IMR-90 (cell line): Measurements from ENCODE around the gene DMAP1. TPM values are rescaled to one million over a fixed set of nuclear protein-coding genes. Genes with fewer than 3 reads are reported as not detected.

Source experiments
- ATAC-seq: fragments of 200-7000 bp; cut with Tn5 transposase; 2 replicates; pipeline ENCODE4 v1.9.1; 2020; ENCODE audit warnings: low read depth, mild to moderate bottlenecking, moderate library complexity
- BruUV-seq: library from RNA; stranded (reverse); fragments of 400-500 nt; replicated peaks from 2 replicates; lab custom pipeline; 2021; lab: Mats Ljungman, UMichigan
- CTCF ChIA-PET: fragments of 300-600 bp; formaldehyde crosslinking; extraction: SDS; loops from one replicate; lab custom pipeline; 2021; ENCODE audit warnings: antibody characterized with exemption; lab: Yijun Ruan, JAX
- POLR2A ChIA-PET: fragments of 300-600 bp; sonication (Branson Sonifier 250); formaldehyde crosslinking; loops from one replicate; lab custom pipeline; 2022; ENCODE audit warnings: antibody characterized with exemption; ENCODE audit not compliant: unreplicated experiment; lab: Charles Lee
- DNase-seq: peaks from one replicate; pipeline ENCODE4 v3.0.0; 2013
- H2AFZ ChIP-seq: replicated peaks from 2 replicates; pipeline ENCODE3; 2013; ENCODE audit warnings: low read length, mild to moderate bottlenecking; ENCODE audit not compliant: poor library complexity
- H2AK5ac ChIP-seq: 2 replicates; pipeline ENCODE4 v1.6.1; 2013; ENCODE audit warnings: low read depth, low read length, inconsistent platforms
- H2AK9ac ChIP-seq: replicated peaks from 2 replicates; pipeline ENCODE3; 2013; ENCODE audit warnings: mild to moderate bottlenecking, low read depth, low read length, moderate library complexity; ENCODE audit not compliant: poor library complexity
- H2BK120ac ChIP-seq: 2 replicates; pipeline ENCODE4 v1.6.1; 2013; ENCODE audit warnings: low read depth, low read length, inconsistent platforms
- H2BK15ac ChIP-seq: 3 replicates; pipeline ENCODE4 v1.6.1; 2013; ENCODE audit warnings: low read depth, low read length, inconsistent platforms
- H2BK20ac ChIP-seq: 2 replicates; pipeline ENCODE4 v1.6.1; 2013; ENCODE audit warnings: low read depth, mild to moderate bottlenecking, inconsistent platforms, low read length, moderate library complexity
- H2BK5ac ChIP-seq: 2 replicates; pipeline ENCODE4 v1.6.1; 2013; ENCODE audit warnings: mild to moderate bottlenecking, low read depth, low read length, inconsistent platforms; ENCODE audit not compliant: poor library complexity, severe bottlenecking
- H3K14ac ChIP-seq: replicated peaks from 2 replicates; pipeline ENCODE4 v1.6.1; 2013; ENCODE audit warnings: low read depth, low read length, inconsistent platforms
- H3K18ac ChIP-seq: 2 replicates; pipeline ENCODE4 v1.6.1; 2013; ENCODE audit warnings: low read depth, low read length, control low read depth
- H3K23ac ChIP-seq: 2 replicates; pipeline ENCODE4 v1.6.1; 2013; ENCODE audit warnings: low read depth, low read length, inconsistent platforms
- H3K27ac ChIP-seq: 2 replicates; pipeline ENCODE4 v1.5.1; 2013; ENCODE audit warnings: mild to moderate bottlenecking, control low read depth, low read length; ENCODE audit not compliant: insufficient read depth
- H3K27me3 ChIP-seq: 2 replicates; pipeline ENCODE4 v1.6.1; 2013; ENCODE audit warnings: low read length; ENCODE audit not compliant: control insufficient read depth, insufficient read depth
- H3K36me3 ChIP-seq: 2 replicates; pipeline ENCODE4 v1.6.1; 2013; ENCODE audit warnings: low read length, mixed read lengths; ENCODE audit not compliant: control insufficient read depth, insufficient read depth
- H3K4ac ChIP-seq: 2 replicates; pipeline ENCODE4 v1.6.1; 2013; ENCODE audit warnings: low read depth, low read length, inconsistent platforms
- H3K4me1 ChIP-seq: 2 replicates; pipeline ENCODE4 v1.6.1; 2013; ENCODE audit warnings: low read length, mixed read lengths; ENCODE audit not compliant: control insufficient read depth, insufficient read depth
- H3K4me2 ChIP-seq: 2 replicates; pipeline ENCODE4 v1.6.1; 2013; ENCODE audit warnings: low read depth, mild to moderate bottlenecking, control low read depth, low read length, moderate library complexity
- H3K4me3 ChIP-seq: 2 replicates; pipeline ENCODE4 v1.5.1; 2013; ENCODE audit warnings: low read depth, mild to moderate bottlenecking, control low read depth, low read length, moderate library complexity; ENCODE audit not compliant: insufficient read depth
- H3K56ac ChIP-seq: 2 replicates; pipeline ENCODE4 v1.6.1; 2013; ENCODE audit warnings: low read length, inconsistent platforms; ENCODE audit not compliant: insufficient read depth; ENCODE audit errors: extremely low read depth
- H3K79me1 ChIP-seq, 2 experiments: 2 replicates each; pipeline ENCODE4 v1.6.1; 2013; ENCODE audit warnings: low read length in 2 of 2, inconsistent platforms in 1 of 2, low read depth in 1 of 2
- H3K9ac ChIP-seq: 2 replicates; pipeline ENCODE4 v1.6.1; 2013; ENCODE audit warnings: low read depth, low read length, control low read depth
- H3K9me1 ChIP-seq: 2 replicates; pipeline ENCODE4 v1.6.1; 2013; ENCODE audit warnings: low read length, inconsistent platforms; ENCODE audit not compliant: insufficient read depth
- H3K9me3 ChIP-seq: 2 replicates; pipeline ENCODE4 v1.6.1; 2013; ENCODE audit warnings: low read length; ENCODE audit not compliant: control insufficient read depth, insufficient read depth
- H4K20me1 ChIP-seq: 2 replicates; pipeline ENCODE4 v1.6.1; 2013; ENCODE audit warnings: low read length, inconsistent platforms; ENCODE audit not compliant: insufficient read depth
- H4K5ac ChIP-seq: 2 replicates; pipeline ENCODE4 v1.6.1; 2013; ENCODE audit warnings: mild to moderate bottlenecking, low read depth, low read length, control low read depth
- H4K8ac ChIP-seq, 2 experiments: 2 replicates each; pipeline ENCODE4 v1.6.1; 2013; ENCODE audit warnings: low read depth in 2 of 2, low read length in 2 of 2, control low read depth in 1 of 2, inconsistent platforms in 1 of 2
- H4K91ac ChIP-seq: 2 replicates; pipeline ENCODE4 v1.6.1; 2013; ENCODE audit warnings: low read depth, low read length, inconsistent platforms; ENCODE audit not compliant: insufficient read depth
- BHLHE40 ChIP-seq: fragments of 150-350 bp; IDR thresholded peaks from 2 replicates; pipeline ENCODE4 v1.6.1; 2016; ENCODE audit warnings: mild to moderate bottlenecking, low read depth, low read length
- CHD1 ChIP-seq: IDR thresholded peaks from 2 replicates; pipeline ENCODE4 v1.6.1; 2012; ENCODE audit warnings: low read depth, low read length, improper control_type of control experiment
- CTCF ChIP-seq: conservative IDR thresholded peaks from 2 replicates; pipeline ENCODE4 v1.5.1; 2012; ENCODE audit warnings: mild to moderate bottlenecking, low read depth, low read length, improper control_type of control experiment
- RAD21 ChIP-seq: IDR thresholded peaks from 2 replicates; pipeline ENCODE4 v1.6.1; 2012; ENCODE audit warnings: low read length, improper control_type of control experiment
- WGBS, 2 experiments: methylation state at CpG; one replicate each; pipeline versions ENCODE4 v1.1.5 to v1.1.7; 2013; ENCODE audit warnings: missing lambda C conversion rate in 2 of 2; ENCODE audit not compliant: insufficient read length in 1 of 2; ENCODE audit errors: extremely low coverage in 2 of 2; 5-methylcytosine and 5-hydroxymethylcytosine counted together
- dilution Hi-C: fragments of 300-500 bp; cut with HindIII; formaldehyde crosslinking; loops from one replicate; pipeline ENCODE4 v1.14.3; 2018; ENCODE audit warnings: low sequenced_read_pairs; ENCODE audit not compliant: unreplicated experiment
- in situ Hi-C: fragments of 300-500 bp; cut with MboI; formaldehyde crosslinking; loops from 3 replicates; pipeline ENCODE4 v1.14.3; 2019; ENCODE audit warnings: low sequenced_read_pairs, inconsistent platforms, mixed read lengths
- intact Hi-C: fragments of 100-400 bp; cut with micrococcal nuclease; formaldehyde crosslinking; loops from 2 replicates; pipeline ENCODE4 v1.10.0; 2022
- polyA plus RNA-seq, 3 experiments: library from polyadenylated mRNA; depleted of rRNA; stranded (reverse); fragments of >200 nt; gene quantifications; 2 replicates each; pipeline ENCODE4 v1.2.3, GENCODE V29; 2012; ENCODE audit warnings: low replicate concordance in 1 of 3
- total RNA-seq: library from RNA; depleted of rRNA; stranded (reverse); fragments of >200 nt; gene quantifications from 2 replicates; pipeline ENCODE4 v1.2.3, GENCODE V29; 2012

The DMAP1 gene
- total and polyA plus RNA-seq, 2 of the 4 experiments (the other 2 are of a cell fraction), result 22.2 to 34.3 TPM

DNA sequence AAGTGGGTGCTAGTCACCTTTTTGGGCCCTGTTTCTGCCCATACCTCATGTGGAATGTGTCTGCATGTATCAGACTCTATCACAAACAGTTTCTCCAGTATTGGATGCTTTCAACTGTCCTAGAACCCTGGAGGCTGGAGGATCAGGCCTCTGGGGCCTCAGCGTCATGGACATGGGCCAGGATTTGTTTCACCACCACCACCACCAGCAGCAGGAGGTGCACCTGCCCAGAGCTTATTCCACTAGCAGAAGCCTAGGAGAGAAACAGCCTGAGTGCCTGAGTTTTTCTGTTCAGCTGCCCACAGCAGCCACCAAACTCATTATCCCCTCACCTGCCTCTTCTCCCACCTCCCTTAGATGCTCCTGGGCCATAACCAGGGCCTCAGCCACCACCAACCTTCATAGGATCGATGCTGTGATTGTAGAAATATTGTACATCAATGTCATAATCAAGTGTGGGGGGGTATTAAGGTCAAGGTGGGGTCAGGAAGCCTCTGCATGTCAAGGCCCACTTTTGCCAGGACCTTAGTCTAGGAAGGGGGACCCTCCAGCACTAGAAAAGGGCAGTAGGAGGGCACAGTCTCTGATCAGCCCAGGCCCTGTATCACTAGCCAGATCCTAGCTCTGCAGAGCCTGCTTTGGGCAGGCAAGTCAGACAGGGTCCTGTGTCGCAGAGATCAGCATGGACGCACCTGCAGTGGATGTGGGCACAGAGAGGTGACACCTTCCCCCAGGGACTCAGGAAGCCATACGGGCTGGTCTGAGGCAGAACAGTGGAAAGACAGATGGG lies 9.3 kb downstream of the DMAP1 start:
- no peak overlapping the region for H3K9ac ChIP-seq
- dilution Hi-C loops, result no loop called here
- in situ Hi-C loops, result no loop called here
- H3K4me1 ChIP-seq, result peaks cover 11% of the 10 kb centered on the region
- H4K91ac ChIP-seq, result no peak overlapping the region
- peaks cover 12% of the 10 kb centered on the region for H4K20me1 ChIP-seq
- H3K56ac ChIP-seq, result no peak overlapping the region
- H3K27ac ChIP-seq, result no peak overlapping the region
- no peak overlapping the region for H2BK15ac ChIP-seq
- H2BK5ac ChIP-seq, result no peak overlapping the region
- no peak overlapping the region for H2AK5ac ChIP-seq
- H3K18ac ChIP-seq, result no peak overlapping the region
- no peak overlapping the region for H3K23ac ChIP-seq
- no peak overlapping the region for H3K4ac ChIP-seq
- H2BK20ac ChIP-seq, result no peak overlapping the region
- H2BK120ac ChIP-seq, result no peak overlapping the region
- no peak for TF ChIP-seq CTCF
- no peak for TF ChIP-seq BHLHE40
- no peak for TF ChIP-seq RAD21
- no peak for TF ChIP-seq CHD1
- no peak overlapping the region for H3K4me2 ChIP-seq
- ChIA-PET CTCF (no interaction called here), POLR2A (no interaction called here)
- H3K9me1 ChIP-seq, result peaks cover 13% of the 10 kb centered on the region
- no peak for DNase-seq
- H2AK9ac ChIP-seq, result peak overlapping the region; percentile 26
- peaks cover 43% of the 10 kb centered on the region for H3K36me3 ChIP-seq
- intact Hi-C loops, result no loop called here
- no peak overlapping the region for H4K8ac ChIP-seq
- no peak overlapping the region for H2AFZ ChIP-seq
- WGBS, 2 experiments, result 100% methylated on average over 2 of the region's 5 CpGs; no CpG with 5 or more reads in 1 of the 2 experiments
- H3K27me3 ChIP-seq, result no peaks in the 10 kb centered on the region
- H3K9me3 ChIP-seq, result no peaks in the 10 kb centered on the region
- H3K14ac ChIP-seq, result no peak overlapping the region
- no peak overlapping the region for H3K4me3 ChIP-seq
- no peak for ATAC-seq
- peaks cover 0 to 14% of the 10 kb centered on the region in 2 experiments; a peak in 2 of 4 replicates for H3K79me1 ChIP-seq
- H4K5ac ChIP-seq, result no peak overlapping the region
- BruUV-seq, result no TSS peak
